Mucosa of gallbladder (tissue), 1 donor: Measurements from ENCODE around the gene ROBO1. TPM values are rescaled to one million over a fixed set of nuclear protein-coding genes. Genes with fewer than 3 reads are reported as not detected.
A peak's percentile ranks its signal among the peaks of the same experiment; 100 is the strongest.

Source experiments
- DNase-seq: peaks from one replicate; pipeline ENCODE4 v3.0.0-alpha.2; 2020; ENCODE audit warnings: low spot score
- total RNA-seq: library from RNA; stranded (reverse); gene quantifications from one replicate; pipeline ENCODE4 v1.2.1, GENCODE V29; 2021
- donor health status: DM: no; HTN: no; CAD: no.

ROBO1 gene
- total RNA-seq, 1 donor from 2014 or later: 9.6 TPM

- DNase-seq: no peak
Measured at GRCh38 chr3:79461129-79461792, 306.5 kb downstream of the ROBO1 start.

- no peak for DNase-seq
Measured at GRCh38 chr3:79453600-79453999, 314.2 kb downstream of the ROBO1 start.

GRCh38 chr3:79436387-79436786 lies 331.4 kb downstream of the ROBO1 start:
- no peak for DNase-seq

- no peak for DNase-seq
Measured at GRCh38 chr3:79427081-79427480, 340.7 kb downstream of the ROBO1 start.

GRCh38 chr3:79424811-79425210 lies 343.0 kb downstream of the ROBO1 start:
- DNase-seq: no peak

- DNase-seq: no peak
Measured at GRCh38 chr3:79423417-79423816, 344.4 kb downstream of the ROBO1 start.

GRCh38 chr3:79421273-79421672 lies 346.5 kb downstream of the ROBO1 start:
- no peak for DNase-seq

GRCh38 chr3:79418855-79419621 lies 348.8 kb downstream of the ROBO1 start:
- no peak for DNase-seq

- no peak for DNase-seq
Measured at GRCh38 chr3:79415356-79415755, 352.4 kb downstream of the ROBO1 start.

- peak; percentile 41 for DNase-seq
Measured at GRCh38 chr3:79414806-79415205, 353.0 kb downstream of the ROBO1 start.

- no peak for DNase-seq
Measured at GRCh38 chr3:79414035-79414434, 353.8 kb downstream of the ROBO1 start.

- DNase-seq: no peak
Measured at GRCh38 chr3:79412537-79412936, 355.3 kb downstream of the ROBO1 start.

- DNase-seq: no peak
Measured at GRCh38 chr3:79410617-79411016, 357.2 kb downstream of the ROBO1 start.

GRCh38 chr3:79410136-79410535 lies 357.7 kb downstream of the ROBO1 start:
- no peak for DNase-seq

GRCh38 chr3:79406175-79406574 lies 361.6 kb downstream of the ROBO1 start:
- no peak for DNase-seq

- DNase-seq: no peak
Measured at GRCh38 chr3:79405183-79405582, 362.6 kb downstream of the ROBO1 start.

GRCh38 chr3:79396595-79396994 lies 371.2 kb downstream of the ROBO1 start:
- no peak for DNase-seq

GRCh38 chr3:79392479-79392878 lies 375.3 kb downstream of the ROBO1 start:
- DNase-seq: no peak

GRCh38 chr3:79390352-79390751 lies 377.4 kb downstream of the ROBO1 start:
- DNase-seq: no peak

GRCh38 chr3:79385211-79385610 lies 382.6 kb downstream of the ROBO1 start:
- DNase-seq: no peak

- DNase-seq: no peak
Measured at GRCh38 chr3:79383402-79384012, 384.3 kb downstream of the ROBO1 start.

- no peak for DNase-seq
Measured at GRCh38 chr3:79380581-79380980, 387.2 kb downstream of the ROBO1 start.

- DNase-seq: no peak
Measured at GRCh38 chr3:79378064-79378463, 389.7 kb downstream of the ROBO1 start.
